Activated CD8-positive, alpha-beta memory T cell treated with anti-CD3 and anti-CD28 coated beads, Interleukin-2, amount 10 ng/mL, durations not matched to agents 7 days and 5 days (primary cell): ENCODE measurements around the gene STK11IP. TPM values are rescaled to one million over a fixed set of nuclear protein-coding genes. Genes with fewer than 3 reads are reported as not detected.

Source experiments
- ATAC-seq: fragments of 150-1000 bp; cut with Tn5 transposase; one replicate; pipeline ENCODE4 v1.10.0; 2021; ENCODE audit warnings: moderate library complexity
- CTCF ChIA-PET: fragments of 350-600 bp; sonication (Branson Sonifier 250); formaldehyde crosslinking; loops from one replicate; lab custom pipeline; 2021; ENCODE audit warnings: antibody characterized with exemption; lab: Charles Lee
- DNase-seq: peaks from one replicate; pipeline ENCODE4 v3.0.0-alpha.2; 2020
- H3K27ac Mint-ChIP-seq: one replicate; pipeline ENCODE4 v1.8.0; 2021; ENCODE audit warnings: mild to moderate bottlenecking, mixed read lengths
- H3K27me3 Mint-ChIP-seq: one replicate; pipeline ENCODE4 v1.8.0; 2021; ENCODE audit warnings: mixed read lengths
- H3K36me3 Mint-ChIP-seq: one replicate; pipeline ENCODE4 v1.8.0; 2021; ENCODE audit warnings: mild to moderate bottlenecking, mixed read lengths
- H3K4me1 Mint-ChIP-seq: one replicate; pipeline ENCODE4 v1.8.0; 2021; ENCODE audit warnings: mixed read lengths
- H3K4me3 Mint-ChIP-seq: one replicate; pipeline ENCODE4 v1.8.0; 2021; ENCODE audit warnings: mild to moderate bottlenecking, moderate library complexity, mixed read lengths
- H3K9me3 Mint-ChIP-seq: one replicate; pipeline ENCODE4 v1.8.0; 2022; ENCODE audit warnings: low read depth, mixed read lengths
- total RNA-seq, 2 experiments: library from RNA; stranded (reverse); gene quantifications; one replicate each; pipeline ENCODE4 v1.2.3, GENCODE V29; 2021

Gene STK11IP, protein sequence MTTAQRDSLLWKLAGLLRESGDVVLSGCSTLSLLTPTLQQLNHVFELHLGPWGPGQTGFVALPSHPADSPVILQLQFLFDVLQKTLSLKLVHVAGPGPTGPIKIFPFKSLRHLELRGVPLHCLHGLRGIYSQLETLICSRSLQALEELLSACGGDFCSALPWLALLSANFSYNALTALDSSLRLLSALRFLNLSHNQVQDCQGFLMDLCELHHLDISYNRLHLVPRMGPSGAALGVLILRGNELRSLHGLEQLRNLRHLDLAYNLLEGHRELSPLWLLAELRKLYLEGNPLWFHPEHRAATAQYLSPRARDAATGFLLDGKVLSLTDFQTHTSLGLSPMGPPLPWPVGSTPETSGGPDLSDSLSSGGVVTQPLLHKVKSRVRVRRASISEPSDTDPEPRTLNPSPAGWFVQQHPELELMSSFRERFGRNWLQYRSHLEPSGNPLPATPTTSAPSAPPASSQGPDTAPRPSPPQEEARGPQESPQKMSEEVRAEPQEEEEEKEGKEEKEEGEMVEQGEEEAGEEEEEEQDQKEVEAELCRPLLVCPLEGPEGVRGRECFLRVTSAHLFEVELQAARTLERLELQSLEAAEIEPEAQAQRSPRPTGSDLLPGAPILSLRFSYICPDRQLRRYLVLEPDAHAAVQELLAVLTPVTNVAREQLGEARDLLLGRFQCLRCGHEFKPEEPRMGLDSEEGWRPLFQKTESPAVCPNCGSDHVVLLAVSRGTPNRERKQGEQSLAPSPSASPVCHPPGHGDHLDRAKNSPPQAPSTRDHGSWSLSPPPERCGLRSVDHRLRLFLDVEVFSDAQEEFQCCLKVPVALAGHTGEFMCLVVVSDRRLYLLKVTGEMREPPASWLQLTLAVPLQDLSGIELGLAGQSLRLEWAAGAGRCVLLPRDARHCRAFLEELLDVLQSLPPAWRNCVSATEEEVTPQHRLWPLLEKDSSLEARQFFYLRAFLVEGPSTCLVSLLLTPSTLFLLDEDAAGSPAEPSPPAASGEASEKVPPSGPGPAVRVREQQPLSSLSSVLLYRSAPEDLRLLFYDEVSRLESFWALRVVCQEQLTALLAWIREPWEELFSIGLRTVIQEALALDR
- total RNA-seq, result 10 to 100 TPM; 27.7 to 30.8 TPM

- H3K4me1 Mint-ChIP-seq, result peaks cover 16% of the 10 kb centered on the region
- no peaks in the 10 kb centered on the region for H3K9me3 Mint-ChIP-seq
- CTCF ChIA-PET, result interaction anchor here (0.8 to 6.5 kb wide), 11 partner anchors 11 to 102 kb away, joined by 3 to 37 read pairs (median 3); partner anchors contain the start of genes CHPF, GMPPA and TMEM198
- peaks cover 2% of the 10 kb centered on the region for H3K36me3 Mint-ChIP-seq
- DNase-seq (peak; percentile 96), ATAC-seq (peak; percentile 91)
- peak within 1 kb of the TSS; percentile 93 for H3K27ac Mint-ChIP-seq
- peak within 1 kb of the TSS; percentile 94 for H3K4me3 Mint-ChIP-seq
- peaks cover 3% of the 10 kb centered on the region for H3K27me3 Mint-ChIP-seq
Measured at GRCh38 chr2:219597552-219598307, at the start of gene STK11IP. TSS of gene STK11IP (plus strand) at chr2:219597857. CDS start at chr2:219598120, 263 bp downstream.

DNA sequence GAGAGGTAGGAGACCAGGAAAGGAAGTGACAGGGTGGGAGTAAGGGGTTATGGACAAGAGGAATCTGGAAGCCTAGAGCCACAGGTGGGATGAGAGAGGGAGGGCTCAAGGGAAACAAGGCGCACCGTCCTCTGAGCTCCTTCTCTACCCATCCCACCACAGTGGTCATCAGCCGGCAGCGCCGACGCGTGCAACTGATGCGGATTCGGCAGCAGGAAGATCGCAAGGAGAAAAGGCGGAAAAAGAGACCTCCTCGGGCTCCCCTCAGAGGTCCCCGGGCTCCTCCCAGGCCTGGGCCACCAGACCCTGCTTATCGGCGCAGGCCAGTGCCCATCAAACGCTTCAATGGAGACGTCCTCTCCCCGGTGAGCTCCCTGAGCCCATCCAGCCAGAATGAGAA is 48.7 kb upstream of the STK11IP start:
- DNase-seq, result no peak
- Mint-ChIP-seq H3K36me3 (no peaks in the 10 kb centered on the region), H3K4me3 (no peak overlapping the region), H3K4me1 (peaks cover 9% of the 10 kb centered on the region), H3K9me3 (no peaks in the 10 kb centered on the region), H3K27me3 (peaks cover 39% of the 10 kb centered on the region), H3K27ac (no peak overlapping the region)
- CTCF ChIA-PET, result interaction anchor here (0.6 to 2.0 kb wide), 2 partner anchors 8 to 11 kb away, joined by 3 to 7 read pairs; no protein-coding TSS in a partner anchor
- no peak for ATAC-seq

DNA sequence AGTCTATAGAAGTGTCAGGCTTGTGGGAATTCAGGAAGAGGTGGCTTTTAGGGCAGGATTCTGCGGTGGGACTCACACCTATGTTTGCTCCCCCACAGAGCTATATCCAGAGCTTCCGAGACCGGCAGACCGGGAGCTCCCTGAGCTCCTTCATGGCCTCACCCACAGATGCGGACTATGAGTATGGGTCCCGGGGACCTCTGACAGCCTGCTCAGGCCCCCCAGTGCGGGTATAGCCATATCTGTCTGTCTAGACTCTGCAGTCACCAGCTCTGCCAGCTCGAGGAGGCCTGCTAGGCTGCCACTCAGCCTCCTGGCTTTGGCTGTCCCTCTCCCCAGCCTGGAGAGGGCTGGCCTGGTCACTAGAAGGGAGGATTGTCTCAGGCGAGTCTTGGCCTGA is 48.0 kb upstream of the STK11IP start:
- Mint-ChIP-seq H3K4me1 (peaks cover 4% of the 10 kb centered on the region), H3K27ac (no peak overlapping the region), H3K36me3 (no peaks in the 10 kb centered on the region), H3K9me3 (no peaks in the 10 kb centered on the region), H3K4me3 (no peak overlapping the region), H3K27me3 (peaks cover 38% of the 10 kb centered on the region)
- ATAC-seq (no peak), DNase-seq (no peak)
- CTCF ChIA-PET, result interaction anchor here (0.6 to 2.0 kb wide), 2 partner anchors 8 to 11 kb away, joined by 3 to 7 read pairs; no protein-coding TSS in a partner anchor

- H3K4me3 Mint-ChIP-seq, result peak overlapping the region; percentile 60
- H3K27me3 Mint-ChIP-seq, result peaks cover 28% of the 10 kb centered on the region
- H3K9me3 Mint-ChIP-seq, result no peaks in the 10 kb centered on the region
- peak; percentile 31 for ATAC-seq
- CTCF ChIA-PET, result interaction anchor here (0.8 to 3.7 kb wide), 7 partner anchors 9 to 572 kb away, joined by 3 to 15 read pairs (median 4); partner anchors contain the start of genes CHPF and STK11IP
- no peaks in the 10 kb centered on the region for H3K36me3 Mint-ChIP-seq
- peak; percentile 50 for DNase-seq
- H3K4me1 Mint-ChIP-seq, result peaks cover 4% of the 10 kb centered on the region
- no peak overlapping the region for H3K27ac Mint-ChIP-seq
Measured at GRCh38 chr2:219551441-219552381, 45.9 kb upstream of the STK11IP start.

GRCh38 chr2:219552382-219553167 is 45.1 kb upstream of the STK11IP start:
- CTCF ChIA-PET, result interaction anchor here (0.9 to 3.7 kb wide), 4 partner anchors 8 to 45 kb away, joined by 3 to 15 read pairs (median 8); partner anchors contain the start of genes CHPF and STK11IP
- no peak overlapping the region for H3K27ac Mint-ChIP-seq
- peak overlapping the region; percentile 60 for H3K4me3 Mint-ChIP-seq
- no peaks in the 10 kb centered on the region for H3K9me3 Mint-ChIP-seq
- peak; percentile 85 for DNase-seq
- H3K4me1 Mint-ChIP-seq, result peaks cover 4% of the 10 kb centered on the region
- H3K36me3 Mint-ChIP-seq, result no peaks in the 10 kb centered on the region
- peak; percentile 90 for ATAC-seq
- H3K27me3 Mint-ChIP-seq, result peaks cover 28% of the 10 kb centered on the region

DNA sequence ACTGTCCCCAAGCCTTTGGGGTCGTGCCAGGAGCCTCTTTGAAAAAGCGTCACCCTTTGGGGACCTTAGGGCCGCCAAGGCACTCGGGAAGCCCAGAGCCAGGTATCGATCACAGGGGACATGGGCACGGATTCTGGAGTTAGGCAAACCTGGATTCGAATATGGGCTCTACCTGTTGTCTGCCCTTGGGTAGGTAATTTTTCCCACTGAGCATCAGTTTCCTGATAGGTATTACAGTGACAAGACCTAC is 44.6 kb upstream of the STK11IP start:
- ATAC-seq, result no peak

GRCh38 chr2:219553463-219553963 is 44.1 kb upstream of the STK11IP start:
- no peaks in the 10 kb centered on the region for H3K36me3 Mint-ChIP-seq
- ATAC-seq (no peak), DNase-seq (no peak)
- no peaks in the 10 kb centered on the region for H3K9me3 Mint-ChIP-seq
- H3K27me3 Mint-ChIP-seq, result peaks cover 28% of the 10 kb centered on the region
- H3K4me3 Mint-ChIP-seq, result no peak overlapping the region
- no peak overlapping the region for H3K27ac Mint-ChIP-seq
- peaks cover 4% of the 10 kb centered on the region for H3K4me1 Mint-ChIP-seq
- CTCF ChIA-PET, result interaction anchor here (2.4 to 3.7 kb wide), 2 partner anchors 7 to 11 kb away, joined by 13 to 15 read pairs; partner anchors contain the start of gene CHPF

More for the DNA sequence above, 44.6 kb upstream of the STK11IP start:
- no peak for DNase-seq
- peaks cover 4% of the 10 kb centered on the region for H3K4me1 Mint-ChIP-seq
- H3K27ac Mint-ChIP-seq, result no peak overlapping the region
- CTCF ChIA-PET, result interaction anchor here (2.4 to 3.7 kb wide), 2 partner anchors 8 to 10 kb away, joined by 13 to 15 read pairs; partner anchors contain the start of gene CHPF
- H3K9me3 Mint-ChIP-seq, result no peaks in the 10 kb centered on the region
- no peak overlapping the region for H3K4me3 Mint-ChIP-seq
- peaks cover 28% of the 10 kb centered on the region for H3K27me3 Mint-ChIP-seq
- no peaks in the 10 kb centered on the region for H3K36me3 Mint-ChIP-seq

DNA sequence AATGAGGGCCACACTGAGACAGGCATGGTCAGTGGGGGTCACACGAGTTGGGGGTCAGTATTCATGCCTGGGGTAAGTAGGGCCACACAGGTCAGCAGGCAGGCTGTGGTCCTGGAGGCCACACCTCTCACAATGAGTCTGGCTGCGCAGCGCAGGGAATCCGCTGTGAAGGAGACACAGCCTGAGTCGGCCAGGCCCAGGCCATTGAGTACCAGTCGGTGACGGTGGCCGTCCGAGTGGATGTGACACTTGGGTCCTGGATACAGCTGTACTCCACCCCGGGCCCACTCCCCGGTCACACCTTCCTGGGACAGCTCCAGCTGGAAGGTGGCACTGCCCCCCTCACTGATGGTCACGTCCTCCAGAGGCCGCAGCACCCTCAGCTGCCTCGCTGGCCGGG is 43.3 kb upstream of the STK11IP start:
- Mint-ChIP-seq H3K36me3 (no peaks in the 10 kb centered on the region), H3K9me3 (no peaks in the 10 kb centered on the region), H3K27ac (no peak overlapping the region), H3K27me3 (peaks cover 28% of the 10 kb centered on the region), H3K4me3 (no peak overlapping the region), H3K4me1 (peaks cover 4% of the 10 kb centered on the region)
- DNase-seq, result no peak
- CTCF ChIA-PET, result interaction anchor here (1.4 to 2.4 kb wide), 2 partner anchors 11 to 12 kb away, joined by 4 to 13 read pairs; partner anchors contain the start of genes CHPF and TMEM198
- ATAC-seq, result no peak

DNA sequence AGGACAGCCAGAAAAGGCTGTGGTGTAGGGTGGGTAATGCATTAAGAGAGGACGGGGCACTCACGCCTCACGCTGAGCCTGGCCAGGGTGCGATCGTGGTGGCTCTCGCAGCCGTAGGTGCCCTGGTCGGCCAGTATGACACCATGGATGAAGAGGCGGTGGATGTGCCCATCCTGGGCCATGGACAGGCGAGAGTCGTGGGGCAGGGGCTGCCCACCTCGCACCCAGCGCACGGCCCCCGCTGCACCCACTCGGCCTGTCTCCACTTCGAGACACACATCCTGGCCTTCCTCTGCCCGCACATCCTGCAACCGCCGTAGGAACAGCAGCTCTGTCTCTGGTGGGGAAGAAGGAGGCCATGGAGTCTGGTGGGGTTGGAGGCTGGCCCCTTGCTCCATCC is 41.7 kb upstream of the STK11IP start:
- CTCF ChIA-PET, result interaction anchor here (1.4 to 2.4 kb wide), 2 partner anchors 13 to 14 kb away, joined by 4 to 11 read pairs; partner anchors contain the start of genes CHPF and TMEM198
- H3K4me1 Mint-ChIP-seq, result peaks cover 4% of the 10 kb centered on the region
- H3K9me3 Mint-ChIP-seq, result no peaks in the 10 kb centered on the region
- no peak for DNase-seq
- H3K4me3 Mint-ChIP-seq, result no peak overlapping the region
- H3K27ac Mint-ChIP-seq, result no peak overlapping the region
- no peak for ATAC-seq
- H3K36me3 Mint-ChIP-seq, result no peaks in the 10 kb centered on the region
- H3K27me3 Mint-ChIP-seq, result peaks cover 22% of the 10 kb centered on the region

DNA sequence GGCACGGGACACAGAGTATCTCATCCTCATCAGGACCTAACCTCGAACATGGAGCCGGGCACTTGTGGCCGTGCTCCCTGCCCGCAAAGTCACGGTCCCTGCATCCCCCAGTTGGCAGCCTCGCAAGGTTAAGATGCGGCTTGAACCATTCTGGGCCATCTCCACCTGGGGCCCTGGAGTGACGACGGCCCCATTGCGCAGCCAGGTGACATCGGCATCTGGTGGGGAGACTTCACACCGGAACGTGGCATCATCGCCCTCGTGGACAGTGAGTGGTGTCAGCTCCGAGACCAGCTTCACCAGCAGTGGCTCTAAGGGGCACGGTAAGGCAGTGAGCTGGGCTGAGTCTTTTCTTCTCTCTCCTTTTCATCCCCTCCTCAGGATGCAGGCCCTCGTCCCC is 41.2 kb upstream of the STK11IP start:
- H3K4me1 Mint-ChIP-seq, result peaks cover 2% of the 10 kb centered on the region
- no peaks in the 10 kb centered on the region for H3K36me3 Mint-ChIP-seq
- ATAC-seq (no peak), DNase-seq (no peak)
- H3K4me3 Mint-ChIP-seq, result no peak overlapping the region
- CTCF ChIA-PET, result interaction anchor here (2.4 kb wide), 1 partner anchor 15 kb away, joined by 11 read pairs; no protein-coding TSS in a partner anchor
- no peaks in the 10 kb centered on the region for H3K9me3 Mint-ChIP-seq
- H3K27ac Mint-ChIP-seq, result no peak overlapping the region
- peaks cover 19% of the 10 kb centered on the region for H3K27me3 Mint-ChIP-seq
